Right forelimb (tissue), 1 donor: ENCODE measurements around the gene PCDHGB1.
"Not testable (repeated sequence)": the region's sequence is repeated elsewhere in the genome, so short reads cannot be mapped to it uniquely, and the experiment has no call there.

Experiments used
- DNase-seq: peaks from one replicate; pipeline ENCODE4 v3.0.0-alpha.2; 2018

Gene PCDHGB1

GRCh38 chr5:141349917-141350619 is at the start of gene PCDHGB1:
TSS of gene PCDHGB1 (plus strand) at chr5:141350099. CDS start at chr5:141350261, 162 bp downstream.
- DNase-seq = no peak

GRCh38 chr5:141303756-141304155 is 46.1 kb upstream of the PCDHGB1 start, which contains the start of gene SLC25A2:
TSS of gene SLC25A2 (minus strand) at chr5:141304049. CDS start at chr5:141303865, 184 bp downstream.
- no peak for DNase-seq

- no peak for DNase-seq
These were observed 43.3 kb upstream of the PCDHGB1 start for GRCh38 chr5:141306630-141307029.

- no peak for DNase-seq
These were observed 36.2 kb upstream of the PCDHGB1 start for GRCh38 chr5:141313711-141314110.

GRCh38 chr5:141316963-141317362 is 32.9 kb upstream of the PCDHGB1 start:
- DNase-seq = not testable (repeated sequence)

- no peak for DNase-seq
These were observed 30.7 kb upstream of the PCDHGB1 start for GRCh38 chr5:141319202-141319601.

GRCh38 chr5:141319699-141320098 is 30.2 kb upstream of the PCDHGB1 start:
- no peak for DNase-seq

GRCh38 chr5:141320225-141321169 is 29.4 kb upstream of the PCDHGB1 start, which contains the start of gene TAF7:
TSS of gene TAF7 (minus strand) at chr5:141320784. CDS start at chr5:141320044, 740 bp downstream.
- peak; percentile 95 for DNase-seq

- no peak for DNase-seq
These were observed 27.6 kb upstream of the PCDHGB1 start for GRCh38 chr5:141322261-141322660.

GRCh38 chr5:141326088-141326854 is 23.6 kb upstream of the PCDHGB1 start:
- no peak for DNase-seq

- DNase-seq = no peak
These were observed 21.7 kb upstream of the PCDHGB1 start for GRCh38 chr5:141328231-141328630.

GRCh38 chr5:141330299-141331080 is 19.4 kb upstream of the PCDHGB1 start, which contains the start of gene PCDHGA1:
TSS of gene PCDHGA1 (plus strand) at chr5:141330514.
- no peak for DNase-seq

GRCh38 chr5:141332571-141332970 is 17.3 kb upstream of the PCDHGB1 start:
- DNase-seq = not testable (repeated sequence)

- no peak for DNase-seq
These were observed 11.2 kb upstream of the PCDHGB1 start, which contains the start of gene PCDHGA2 for GRCh38 chr5:141338538-141339306. TSS of gene PCDHGA2 (plus strand) at chr5:141338760.

GRCh38 chr5:141340781-141341354 is 9.0 kb upstream of the PCDHGB1 start:
- not testable (repeated sequence) for DNase-seq

GRCh38 chr5:141342773-141343172 is 7.1 kb upstream of the PCDHGB1 start:
- DNase-seq = no peak

GRCh38 chr5:141343242-141343952 is 6.5 kb upstream of the PCDHGB1 start, which contains the start of gene PCDHGA3:
TSS of gene PCDHGA3 (plus strand) at chr5:141343829. CDS start at chr5:141344034, 205 bp downstream.
- DNase-seq = no peak

- no peak for DNase-seq
These were observed 5.9 kb upstream of the PCDHGB1 start for GRCh38 chr5:141343953-141344463.

GRCh38 chr5:141345327-141345726 is 4.6 kb upstream of the PCDHGB1 start:
- no peak for DNase-seq
